Ectodermal cell (in vitro differentiated cells): ENCODE data around the gene CTSD.

Source experiments
- H3K27ac ChIP-seq: 2 replicates; pipeline ENCODE4 v1.7.0; 2013; ENCODE audit warnings: mild to moderate bottlenecking, low read depth, low read length; ENCODE audit not compliant: insufficient read depth, poor library complexity, severe bottlenecking
- H3K27me3 ChIP-seq: 2 replicates; pipeline ENCODE4 v1.7.0; 2013; ENCODE audit warnings: mild to moderate bottlenecking, low read length; ENCODE audit not compliant: insufficient read depth, control insufficient read depth, poor library complexity, severe bottlenecking
- H3K36me3 ChIP-seq: one replicate; pipeline ENCODE4 v1.7.0; 2013; ENCODE audit warnings: low read length; ENCODE audit not compliant: control insufficient read depth, insufficient read depth
- H3K4me1 ChIP-seq: one replicate; pipeline ENCODE4 v1.7.0; 2013; ENCODE audit warnings: low read length; ENCODE audit not compliant: control insufficient read depth, insufficient read depth
- H3K4me3 ChIP-seq: 2 replicates; pipeline ENCODE4 v1.7.0; 2013; ENCODE audit warnings: low read depth, low read length, control low read depth; ENCODE audit not compliant: insufficient read depth
- H3K9me3 ChIP-seq: 2 replicates; pipeline ENCODE4 v1.7.0; 2013; ENCODE audit warnings: mild to moderate bottlenecking, low read length, moderate library complexity; ENCODE audit not compliant: control insufficient read depth
- WGBS, 2 experiments: methylation state at CpG; one replicate each; pipeline ENCODE4 v1.1.7; 2013; ENCODE audit warnings: missing lambda C conversion rate in 2 of 2; 5-methylcytosine and 5-hydroxymethylcytosine counted together

The CTSD gene

DNA sequence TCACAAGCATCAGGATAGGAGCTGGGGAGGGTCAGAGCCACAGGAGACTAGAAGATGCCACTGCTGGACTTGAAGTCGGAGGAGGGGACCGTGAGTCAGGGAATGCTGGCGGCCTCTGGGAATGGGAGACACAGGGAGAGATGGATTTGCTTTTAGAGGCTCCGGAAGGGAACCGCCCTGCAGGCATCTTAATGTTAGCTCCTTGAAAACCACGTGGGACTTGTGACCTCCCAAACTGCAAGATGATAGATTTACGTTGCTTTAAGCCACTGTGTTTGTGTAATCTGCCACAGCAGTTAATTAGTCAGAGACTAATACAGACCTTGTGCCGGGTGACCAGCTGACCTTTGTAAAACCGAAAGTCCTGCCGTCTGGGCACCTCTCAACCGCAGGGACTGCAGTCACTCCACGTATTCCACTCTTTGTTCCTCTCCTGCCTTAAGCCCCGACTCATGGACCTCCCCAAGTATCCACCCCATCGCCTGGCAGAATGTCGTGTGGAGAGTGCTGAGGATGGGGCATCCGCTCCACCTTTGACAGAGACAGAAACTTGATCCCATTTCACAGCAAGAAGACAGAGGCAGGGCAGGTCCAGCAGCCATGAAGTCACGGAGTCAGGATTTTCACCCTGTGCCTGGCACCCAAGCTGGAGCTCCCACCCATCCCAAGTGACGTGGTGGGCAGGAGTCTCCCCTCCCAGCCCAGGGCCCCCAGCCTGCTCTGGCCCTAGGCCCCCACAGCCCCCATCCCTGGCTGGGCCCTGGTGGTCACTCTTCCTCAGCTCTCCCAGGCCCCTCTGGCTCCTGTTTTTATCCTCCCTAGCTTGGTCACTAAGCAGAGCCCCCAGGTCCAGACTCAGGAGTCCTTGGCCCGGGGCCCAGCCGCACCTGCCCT is 19.4 kb upstream of the CTSD start:
- Histone ChIP-seq H3K27ac (no peak overlapping the region), H3K4me1 (no peaks in the 10 kb centered on the region), H3K4me3 (no peak overlapping the region), H3K27me3 (no peaks in the 10 kb centered on the region), H3K36me3 (no peaks in the 10 kb centered on the region), H3K9me3 (no peaks in the 10 kb centered on the region)
- WGBS, 2 experiments = 84 to 85% methylated on average over 20 of the region's 20 CpGs

DNA sequence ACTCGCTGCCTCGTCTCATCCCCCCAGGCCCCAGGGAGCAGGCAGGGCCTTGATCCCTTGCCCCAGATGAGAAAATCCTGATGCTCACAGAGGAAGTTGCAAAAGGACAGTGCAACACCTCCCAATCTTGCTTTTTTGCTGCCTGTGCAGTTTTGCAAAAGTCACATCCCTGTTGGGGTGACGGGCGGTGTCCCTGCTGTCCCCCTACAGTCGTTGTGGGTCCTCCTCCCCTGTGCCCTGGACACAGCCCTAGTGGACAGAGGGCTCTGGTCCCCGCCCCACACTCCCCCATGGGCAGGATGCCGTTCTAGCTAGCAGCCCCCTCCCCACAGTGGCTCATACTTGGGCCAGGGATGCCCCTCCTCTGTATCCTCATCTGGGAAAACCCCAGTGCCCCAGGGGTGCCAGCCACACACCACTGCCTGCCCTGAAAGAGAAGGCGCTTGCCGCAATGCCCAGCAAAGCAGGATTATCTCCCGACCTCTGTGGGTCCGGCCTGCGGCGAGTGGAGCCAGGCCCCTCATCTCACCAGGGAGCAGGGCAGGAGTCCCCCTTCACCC is 18.4 kb upstream of the CTSD start:
- Histone ChIP-seq H3K4me3 (no peak overlapping the region), H3K36me3 (no peaks in the 10 kb centered on the region), H3K27me3 (no peaks in the 10 kb centered on the region), H3K9me3 (no peaks in the 10 kb centered on the region), H3K4me1 (no peaks in the 10 kb centered on the region), H3K27ac (no peak overlapping the region)
- WGBS, 2 experiments = 89 to 90% methylated on average over 13 of the region's 13 CpGs

DNA sequence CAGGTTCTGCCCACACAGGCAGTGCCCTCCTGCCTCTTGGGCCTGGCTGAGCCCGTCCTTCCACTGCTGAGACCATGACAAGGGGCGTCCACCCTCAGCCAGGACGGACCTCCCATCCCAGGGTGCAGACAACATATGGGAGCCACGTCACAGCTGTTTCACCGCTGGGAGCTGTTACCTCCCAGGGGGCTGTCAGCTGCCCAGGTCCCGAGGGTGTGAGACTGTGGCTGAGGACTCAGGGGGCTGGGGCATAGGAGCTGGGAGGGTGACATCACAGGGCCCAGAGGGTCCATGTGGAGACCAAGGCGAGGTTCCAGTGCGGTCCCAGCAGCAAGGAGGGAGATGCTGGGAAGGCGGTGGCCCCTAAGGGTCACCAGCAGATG is 17.9 kb upstream of the CTSD start:
- Histone ChIP-seq H3K4me1 (no peaks in the 10 kb centered on the region), H3K36me3 (no peaks in the 10 kb centered on the region), H3K27ac (no peak overlapping the region), H3K27me3 (no peaks in the 10 kb centered on the region), H3K4me3 (no peak overlapping the region), H3K9me3 (no peaks in the 10 kb centered on the region)
- WGBS, 2 experiments = 92% methylated on average over 9 of the region's 9 CpGs

DNA sequence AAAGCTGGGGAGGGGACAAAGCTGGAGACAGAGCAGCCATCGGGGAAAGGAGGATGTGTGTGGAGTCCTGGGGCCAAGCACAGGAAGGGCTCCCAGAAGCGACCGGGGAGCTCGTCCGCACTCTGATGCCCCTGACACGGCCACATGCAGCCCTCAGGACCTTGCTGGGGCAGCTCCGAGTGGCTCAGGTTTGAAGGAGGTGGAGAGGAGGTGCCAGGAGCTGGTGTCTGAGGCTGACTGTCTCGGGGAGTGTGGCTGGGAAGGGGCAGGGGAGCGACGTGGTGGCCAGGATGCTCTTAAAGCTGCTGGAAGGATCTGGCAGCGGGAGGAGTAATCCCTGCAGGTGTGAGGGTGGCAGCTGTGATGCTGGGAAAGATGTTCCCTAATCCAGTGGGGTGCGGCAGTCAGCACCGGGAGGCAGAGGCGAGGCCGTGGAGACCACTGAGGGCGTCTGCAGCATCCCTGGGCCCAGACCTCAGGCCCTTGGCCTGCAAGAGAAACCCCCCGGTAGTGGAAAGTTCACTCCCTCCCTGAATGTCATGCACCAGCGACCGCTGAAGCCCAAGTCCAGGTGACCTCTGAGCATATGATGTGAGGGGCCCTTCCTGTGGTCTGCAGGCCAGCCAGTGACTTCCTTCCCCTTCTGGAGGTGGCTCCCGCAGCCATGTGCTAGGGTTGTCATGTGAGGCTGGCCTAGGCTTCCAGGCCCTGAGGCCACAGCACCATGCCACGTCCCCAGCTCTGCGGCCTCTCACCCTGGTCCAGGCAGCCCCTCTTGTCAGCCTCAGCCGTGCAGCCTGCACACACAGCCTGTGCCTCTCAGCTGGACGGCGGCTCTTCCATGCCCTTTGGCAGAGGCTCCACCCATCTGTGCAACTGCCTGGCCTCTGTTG is 17.2 kb upstream of the CTSD start:
- Histone ChIP-seq H3K36me3 (no peaks in the 10 kb centered on the region), H3K4me3 (no peak overlapping the region), H3K27ac (no peak overlapping the region), H3K27me3 (no peaks in the 10 kb centered on the region), H3K4me1 (no peaks in the 10 kb centered on the region), H3K9me3 (no peaks in the 10 kb centered on the region)
- 90% methylated on average over 25 of the region's 25 CpGs for WGBS, 2 experiments

DNA sequence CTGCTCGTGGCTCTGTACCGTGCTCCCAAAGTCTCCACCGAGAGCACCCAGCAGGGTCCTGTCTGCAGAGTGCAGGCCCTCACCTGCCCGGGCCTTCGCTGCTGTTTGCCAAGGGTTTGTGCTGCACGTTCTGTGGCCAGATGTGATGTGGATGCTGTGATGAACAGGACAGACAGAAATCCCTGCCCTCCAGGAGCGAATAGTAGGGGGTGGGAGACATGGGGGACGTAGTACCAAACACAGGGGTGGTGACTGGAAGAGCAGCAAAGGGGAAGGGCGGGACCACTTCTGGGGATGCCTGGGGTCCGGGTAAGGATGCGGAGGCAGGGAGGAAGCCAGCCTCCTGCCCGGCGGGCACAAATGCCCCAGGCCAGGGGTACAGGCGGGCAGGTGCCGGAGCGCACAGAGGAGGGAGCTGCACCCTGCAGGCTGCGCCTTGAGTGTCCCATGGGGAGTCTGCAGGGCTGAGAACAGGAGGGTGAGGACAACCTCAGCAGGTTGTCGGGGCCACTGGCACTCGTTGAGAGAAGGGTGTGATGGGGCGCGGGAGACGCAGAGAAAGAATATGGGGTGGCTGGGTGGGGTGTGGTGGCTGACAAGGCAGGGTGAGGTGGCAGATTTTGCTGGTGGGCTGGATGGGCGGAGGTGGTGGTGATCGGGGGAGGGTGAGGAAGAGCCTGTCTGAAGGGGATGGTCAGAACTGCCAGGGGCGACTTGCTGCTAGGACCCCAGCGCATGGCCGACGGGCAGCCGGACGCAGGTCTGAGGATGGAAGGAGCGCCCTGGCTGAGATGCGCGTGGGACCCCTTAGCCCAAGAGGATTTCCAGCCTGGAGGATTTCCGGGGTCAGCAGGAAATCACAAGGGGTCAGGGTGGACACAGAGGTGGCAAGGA is 16.3 kb upstream of the CTSD start:
- Histone ChIP-seq H3K4me3 (no peak overlapping the region), H3K27me3 (no peaks in the 10 kb centered on the region), H3K9me3 (no peaks in the 10 kb centered on the region), H3K4me1 (no peaks in the 10 kb centered on the region), H3K27ac (no peak overlapping the region), H3K36me3 (no peaks in the 10 kb centered on the region)
- WGBS, 2 experiments = 93% methylated on average over 34 of the region's 34 CpGs

DNA sequence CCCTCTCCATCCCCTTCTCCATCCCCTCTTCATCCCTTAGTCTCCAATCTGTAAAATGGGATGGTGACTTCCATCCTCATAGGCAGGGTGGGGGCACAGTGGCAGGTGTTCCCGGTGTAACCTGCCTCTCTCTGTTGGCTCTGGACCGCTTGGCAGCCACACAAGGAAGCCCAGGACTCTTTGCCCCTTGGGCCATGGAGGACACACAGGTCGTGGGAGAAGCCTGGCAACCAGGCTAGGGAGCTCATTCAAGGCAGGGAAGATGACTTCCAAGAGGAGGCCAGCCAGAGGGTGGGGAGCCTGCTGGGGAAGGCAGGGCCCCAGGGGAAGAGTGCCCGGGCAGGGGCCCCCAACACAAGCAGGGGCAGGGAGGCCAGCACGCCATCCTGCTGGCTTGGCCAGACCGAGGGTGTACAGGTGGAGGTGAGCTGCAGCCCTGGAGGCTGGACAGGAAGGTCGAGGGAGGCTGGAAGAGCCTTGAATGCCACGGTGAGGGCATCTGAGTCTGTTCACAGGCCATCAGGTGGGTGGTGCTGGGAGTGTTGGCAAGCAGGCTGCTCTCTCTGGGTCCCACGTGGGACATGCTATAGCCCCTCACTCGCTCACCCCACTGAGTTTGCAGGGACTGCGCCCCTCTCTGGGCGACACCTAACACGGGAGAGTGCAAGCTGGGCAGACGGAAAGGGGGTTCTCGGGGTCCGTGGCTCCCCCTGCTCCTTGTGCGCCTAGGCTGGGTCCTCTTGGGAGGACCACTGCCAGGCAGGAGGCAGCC is 15.5 kb upstream of the CTSD start:
- no peak overlapping the region for H3K27ac ChIP-seq
- no peak overlapping the region for H3K4me3 ChIP-seq
- H3K27me3 ChIP-seq = no peaks in the 10 kb centered on the region
- 89 to 91% methylated on average over 17 of the region's 17 CpGs for WGBS, 2 experiments
- H3K9me3 ChIP-seq = no peaks in the 10 kb centered on the region
- H3K4me1 ChIP-seq = no peaks in the 10 kb centered on the region
- H3K36me3 ChIP-seq = no peaks in the 10 kb centered on the region

DNA sequence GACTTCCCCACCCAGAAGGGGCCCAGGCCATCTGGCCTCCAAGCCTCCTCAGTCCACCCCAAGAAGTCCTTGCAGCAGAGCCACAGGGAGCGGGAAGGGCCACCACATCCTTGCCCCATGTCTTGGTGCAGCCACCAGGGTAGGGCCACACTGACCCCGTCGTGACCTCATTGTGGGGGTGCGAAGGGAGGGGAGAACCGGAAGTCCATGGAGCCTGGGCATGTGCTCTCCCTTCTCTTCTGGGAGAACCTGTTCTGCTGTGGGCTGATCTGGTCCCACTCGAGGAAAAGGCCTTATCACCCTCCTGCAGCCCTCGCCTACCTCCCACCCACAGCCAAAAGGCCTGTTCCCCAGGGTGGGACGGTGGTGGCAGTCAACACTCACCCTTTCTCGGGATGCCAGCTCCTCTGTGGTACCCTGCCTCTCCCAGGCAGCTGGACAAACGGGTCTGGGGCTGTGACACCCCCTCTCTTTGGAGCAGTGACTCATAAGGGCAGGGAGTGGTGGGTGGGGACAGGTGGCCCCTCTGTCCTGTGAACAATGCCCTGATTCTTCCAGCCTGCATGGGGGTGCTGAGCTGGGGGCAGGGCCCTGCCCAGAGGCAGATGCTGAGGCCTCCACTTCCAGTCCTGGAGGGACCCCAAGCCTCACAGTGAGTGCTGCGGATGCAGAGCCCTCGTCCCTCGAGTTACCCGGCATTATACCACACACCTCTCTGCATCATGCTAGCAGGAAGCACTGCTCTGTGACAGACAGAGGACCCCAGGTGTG is 14.6 kb upstream of the CTSD start:
- Histone ChIP-seq H3K27ac (no peak overlapping the region), H3K36me3 (no peaks in the 10 kb centered on the region), H3K9me3 (no peaks in the 10 kb centered on the region), H3K4me3 (no peak overlapping the region), H3K27me3 (no peaks in the 10 kb centered on the region), H3K4me1 (peaks cover 2% of the 10 kb centered on the region)
- WGBS, 2 experiments = 88 to 91% methylated on average over 14 of the region's 14 CpGs

DNA sequence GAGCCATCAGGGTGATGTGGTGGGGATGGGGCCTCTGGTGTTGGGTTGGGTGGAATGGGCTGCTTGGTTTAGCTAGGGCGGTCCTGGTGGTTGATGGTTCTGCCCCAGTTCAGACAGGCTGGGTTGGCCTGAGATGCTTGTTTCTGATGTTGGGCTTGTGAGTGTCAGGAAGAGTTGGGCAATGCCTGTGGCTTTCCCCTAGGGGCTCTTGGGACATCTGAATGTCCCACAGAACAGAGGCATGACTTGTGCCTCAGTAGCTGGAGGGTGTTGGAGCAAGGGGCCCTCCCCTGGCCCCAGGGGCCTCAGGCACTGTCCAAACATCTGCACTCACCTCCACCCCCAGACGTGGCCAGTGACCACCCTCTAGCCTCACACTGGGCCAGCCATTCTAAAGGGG is 14.0 kb upstream of the CTSD start:
- no peaks in the 10 kb centered on the region for H3K9me3 ChIP-seq
- 84 to 89% methylated on average over 2 of the region's 2 CpGs for WGBS, 2 experiments
- H3K4me3 ChIP-seq = no peak overlapping the region
- peaks cover 5% of the 10 kb centered on the region for H3K4me1 ChIP-seq
- no peak overlapping the region for H3K27ac ChIP-seq
- no peaks in the 10 kb centered on the region for H3K36me3 ChIP-seq
- H3K27me3 ChIP-seq = no peaks in the 10 kb centered on the region
